Head of caudate nucleus (tissue), 42 donors: ENCODE measurements around the gene ASB10.

Experiments used
- DNase-seq, 42 donors: peaks; one replicate each; pipeline versions ENCODE4 v3.0.0 to v3.0.0-alpha.2; 2020 to 2021; ENCODE audit warnings: mixed read lengths in 7 of 42
- intact Hi-C: fragments of 100-400 bp; cut with DNase I; formaldehyde crosslinking; loops from one replicate; pipeline ENCODE4 v1.15.0; 2022

ASB10 gene

GRCh38 chr7:151193203-151193978 is 6.3 kb upstream of the ASB10 start:
- intact Hi-C loops, result no loop called here
- no peak for DNase-seq

GRCh38 chr7:151192002-151192539 is 5.0 kb upstream of the ASB10 start:
- intact Hi-C loops, result no loop called here
- DNase-seq, result no peak

GRCh38 chr7:151191544-151191943 is 4.5 kb upstream of the ASB10 start:
- no peak for DNase-seq
- intact Hi-C loops, result no loop called here

DNA sequence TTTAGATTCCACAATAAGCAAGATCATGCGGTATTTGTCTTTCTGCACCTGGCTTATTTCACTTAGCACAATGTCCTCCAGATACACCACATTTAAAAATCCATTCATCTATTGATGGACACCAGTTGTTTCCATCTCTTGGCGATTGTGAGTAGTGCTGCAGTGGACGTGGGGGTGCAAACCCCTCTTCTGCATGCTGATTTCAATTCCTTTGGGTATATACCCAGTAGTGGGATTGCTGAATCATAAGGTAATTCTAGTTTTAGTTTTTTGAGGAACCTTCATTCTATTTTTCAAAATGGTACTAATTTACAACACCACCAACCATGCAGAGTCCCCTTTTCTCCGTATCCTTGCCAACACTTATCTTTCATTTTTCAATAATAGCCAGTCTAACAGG is 2.0 kb upstream of the ASB10 start:
- DNase-seq, result no peak
- intact Hi-C loops, result no loop called here

GRCh38 chr7:151188252-151188542 is 1.1 kb upstream of the ASB10 start:
- intact Hi-C loops, result no loop called here
- DNase-seq, result no peak

DNA sequence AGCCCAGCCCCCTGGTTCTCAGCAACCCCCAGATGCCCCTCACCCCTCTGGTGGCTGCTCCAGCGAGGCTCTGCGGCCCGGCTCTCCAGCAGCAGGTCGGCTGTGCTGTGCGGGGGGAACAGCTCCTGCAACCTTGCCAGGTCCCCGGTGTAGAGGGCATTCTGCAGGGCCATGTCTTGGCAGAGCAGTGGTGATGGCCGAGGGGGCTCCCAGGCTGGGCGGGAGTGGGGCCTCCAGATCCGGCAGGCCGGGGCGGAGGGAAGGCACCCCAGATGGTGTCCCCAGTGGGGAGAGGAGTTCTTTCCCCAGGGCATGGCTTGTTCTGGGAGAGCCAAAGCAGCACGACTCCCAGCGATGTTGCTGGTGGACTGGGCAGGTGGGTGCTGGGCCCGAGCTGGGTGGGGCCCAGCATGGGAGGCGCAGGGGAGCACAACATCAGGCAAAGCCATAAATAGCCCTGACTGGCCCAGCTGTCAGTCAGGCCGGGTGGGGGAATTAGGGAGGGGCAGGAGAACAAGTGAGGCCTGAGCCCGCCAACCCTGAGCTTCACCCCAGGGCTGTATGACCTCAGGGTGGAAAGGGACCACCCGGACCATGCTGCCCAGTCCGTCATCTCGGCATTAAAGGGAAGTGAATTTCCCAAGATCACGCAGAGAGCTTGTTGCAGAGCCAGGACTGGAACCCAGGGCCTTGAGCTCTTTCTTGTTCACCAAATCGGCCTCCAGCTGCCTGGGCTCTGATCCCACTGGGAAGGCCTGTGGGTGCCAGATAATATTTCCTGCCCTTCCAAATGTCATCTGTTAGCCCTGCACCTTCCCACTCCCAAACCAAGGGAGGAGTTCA is 580 bp upstream of the ASB10 start:
- intact Hi-C loops, result no loop called here
- DNase-seq, result no peak

DNA sequence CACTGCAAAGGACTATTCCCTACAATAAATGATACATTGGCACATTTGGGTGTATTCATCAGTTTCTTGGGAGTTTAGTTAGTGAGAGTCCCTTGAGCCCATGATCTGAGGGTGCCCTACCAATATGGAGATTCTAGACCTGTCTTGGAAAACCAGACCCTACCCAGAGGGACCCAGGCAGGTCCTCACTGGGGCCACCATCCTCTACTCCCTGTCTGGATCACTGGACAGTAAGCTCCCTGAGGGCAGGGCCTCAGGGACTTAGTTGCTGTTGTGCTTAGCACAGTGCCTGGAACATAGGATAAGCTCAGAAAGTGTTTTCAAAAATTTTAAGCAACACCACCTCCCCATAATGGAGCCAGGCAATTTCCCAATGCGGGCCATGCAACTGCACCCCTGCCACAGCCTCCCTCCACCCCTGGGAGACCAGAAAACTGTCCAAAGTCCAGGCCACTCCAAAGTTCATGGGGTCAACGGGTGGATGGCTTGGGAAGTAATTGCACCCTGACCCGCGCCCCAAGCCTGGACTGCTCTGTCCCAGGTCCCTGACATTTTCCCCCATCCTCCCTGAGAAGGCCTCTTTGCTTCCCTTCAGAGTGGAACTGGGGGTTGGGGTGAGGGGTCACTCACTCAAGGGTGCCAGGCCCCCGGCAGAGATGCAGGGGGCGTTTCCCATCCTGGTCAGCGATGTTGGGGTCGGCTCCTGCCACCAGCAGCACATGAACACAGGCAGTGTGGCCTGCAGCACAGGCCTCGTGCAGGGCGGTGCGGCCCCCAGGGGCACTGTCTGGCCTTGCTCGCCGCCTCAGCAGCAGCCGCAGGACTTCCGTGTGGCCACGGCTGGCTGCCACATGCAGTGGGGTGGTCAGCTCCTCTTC is 1.0 kb downstream of the ASB10 start:
- DNase-seq, result no peak
- intact Hi-C loops, result no loop called here

DNA sequence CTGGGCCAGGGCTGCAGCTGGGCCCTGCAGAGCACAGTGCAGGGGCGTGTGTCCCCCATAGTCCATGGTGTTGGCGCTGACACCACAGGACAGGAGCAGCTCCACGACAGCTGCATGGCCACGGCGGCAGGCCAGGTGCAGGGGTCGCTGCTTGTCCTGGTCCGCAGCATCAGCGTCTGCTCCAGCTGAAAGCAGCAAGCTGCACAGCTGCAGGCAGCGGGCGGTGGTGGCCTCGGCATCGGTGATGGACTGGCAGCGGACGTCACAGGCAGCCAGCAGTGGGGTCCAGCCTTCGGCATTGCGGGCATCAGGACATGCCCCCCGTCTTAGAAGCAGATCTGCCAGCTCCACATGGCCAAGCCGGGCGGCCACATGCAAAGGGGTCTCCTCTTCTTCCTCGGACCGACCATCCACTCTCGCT is 6.0 kb downstream of the ASB10 start:
- intact Hi-C loops, result no loop called here
- peak in 10 of 42 donors; percentile 9 to 57 (median 20) for DNase-seq

DNA sequence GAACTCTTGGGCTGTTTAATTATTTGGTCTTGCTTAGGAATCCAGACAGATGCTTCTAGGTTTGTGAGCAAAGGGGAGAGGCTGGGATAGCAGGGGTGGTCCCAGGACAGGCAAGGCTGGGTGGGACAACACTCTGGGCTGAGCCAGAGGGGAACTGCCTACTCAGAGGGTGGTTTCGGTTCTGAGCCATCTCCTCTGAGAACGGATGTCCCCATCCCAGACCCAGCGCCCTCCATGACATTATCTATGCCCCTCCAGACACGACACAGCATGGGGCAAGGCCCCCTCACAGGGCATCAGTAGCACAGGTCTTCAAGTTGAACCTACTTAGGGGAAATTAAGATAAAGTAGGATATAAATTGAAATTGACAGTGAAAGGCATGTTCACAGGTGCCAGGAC is 7.1 kb downstream of the ASB10 start:
- intact Hi-C loops, result no loop called here

DNA sequence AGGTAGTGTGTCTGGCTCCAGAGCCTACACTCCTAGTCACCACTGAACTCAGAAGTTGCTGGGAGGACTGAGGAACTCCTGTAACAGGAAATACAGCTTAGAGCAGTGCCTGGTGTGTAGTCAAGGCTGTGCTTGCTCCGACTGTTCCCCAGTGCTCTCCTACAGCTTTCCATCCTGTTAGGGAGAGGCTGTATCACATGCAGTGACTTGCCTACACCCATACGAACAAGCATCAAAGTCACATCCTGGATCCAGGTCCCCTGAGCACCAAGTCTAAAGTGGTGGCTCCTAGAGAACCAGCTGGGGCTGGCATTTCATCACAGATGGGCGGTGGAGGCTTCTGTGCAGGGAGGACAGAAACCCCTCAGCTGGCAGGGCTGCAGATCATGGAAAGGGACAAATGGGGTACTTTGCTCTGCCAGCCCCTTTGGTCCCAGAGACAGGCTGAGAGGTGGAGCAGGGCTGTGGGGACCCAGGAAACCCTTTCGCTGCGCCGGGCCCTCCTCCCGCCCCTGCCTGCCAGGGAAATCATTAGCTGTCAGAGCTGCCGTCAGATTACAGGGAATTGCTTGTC is 7.7 kb downstream of the ASB10 start:
- DNase-seq, result peak in 3 of 42 donors; percentile 4 to 22 (median 19)
- intact Hi-C loops, result no loop called here

More for the DNA sequence above, 7.1 kb downstream of the ASB10 start:
- DNase-seq, result peak in 3 of 42 donors; percentile 19 to 31 (median 25)

DNA sequence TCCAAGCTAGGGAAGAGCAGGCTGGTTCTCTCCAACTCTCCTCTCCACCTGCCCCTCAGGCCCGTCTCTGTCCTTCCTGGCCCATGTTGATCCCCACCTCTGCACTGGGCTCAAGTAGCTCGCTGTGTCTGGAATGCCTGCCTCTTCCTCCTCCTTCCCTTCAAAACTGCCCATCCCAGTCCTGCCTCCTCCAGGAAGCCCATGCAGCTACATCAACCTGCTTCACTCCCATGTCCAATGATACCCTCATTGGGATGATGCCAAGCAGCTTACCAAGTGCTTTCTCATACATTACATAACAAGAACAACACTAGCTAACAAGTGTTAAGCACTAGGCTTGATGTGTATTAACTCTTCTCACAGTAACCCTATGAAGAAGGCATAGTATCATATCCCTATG is 8.2 kb downstream of the ASB10 start:
- DNase-seq, result no peak
- intact Hi-C loops, result no loop called here

DNA sequence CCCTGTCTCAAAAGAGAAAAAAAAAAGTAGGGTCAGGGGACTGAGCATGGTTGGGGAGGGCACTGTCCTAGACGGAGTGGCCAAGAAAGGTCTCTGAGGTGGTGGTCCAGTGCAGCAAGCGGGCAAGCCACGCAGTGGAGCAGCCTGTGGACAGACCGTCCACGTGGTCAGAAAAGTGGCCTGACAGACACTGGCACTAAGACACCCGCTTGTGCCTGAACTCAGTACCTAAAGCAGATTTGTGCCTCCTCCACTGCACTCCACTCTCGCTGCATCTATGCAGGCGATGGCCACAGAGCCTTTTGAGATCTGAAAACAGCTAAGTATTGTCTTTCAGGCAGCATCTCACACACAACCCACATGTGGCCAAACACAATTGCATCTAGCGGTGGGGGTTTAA is 8.8 kb downstream of the ASB10 start:
- peak in 3 of 42 donors; percentile 2 to 36 (median 18) for DNase-seq
- intact Hi-C loops, result no loop called here

DNA sequence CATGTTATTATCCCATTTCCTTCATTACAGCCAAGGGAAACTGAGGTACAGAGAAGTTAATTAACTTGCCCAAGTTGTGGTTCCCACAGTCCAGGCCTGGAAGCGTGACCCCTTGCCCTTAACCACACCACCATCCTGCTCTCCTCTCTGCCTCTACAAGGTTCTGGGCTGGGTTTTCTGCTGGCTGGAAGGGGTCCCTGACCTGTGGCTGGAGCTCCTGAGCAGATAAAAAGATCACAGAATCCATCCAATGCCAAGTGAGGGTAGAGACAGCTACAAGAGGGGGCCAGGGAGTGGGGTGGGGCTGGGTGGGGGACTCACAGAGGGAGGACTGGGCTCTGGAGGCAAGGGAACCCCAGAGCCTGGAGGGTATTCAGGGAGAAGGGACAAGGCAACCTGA is 9.7 kb downstream of the ASB10 start:
- intact Hi-C loops, result no loop called here
- DNase-seq, result peak in 1 of 42 donors; percentile 10

DNA sequence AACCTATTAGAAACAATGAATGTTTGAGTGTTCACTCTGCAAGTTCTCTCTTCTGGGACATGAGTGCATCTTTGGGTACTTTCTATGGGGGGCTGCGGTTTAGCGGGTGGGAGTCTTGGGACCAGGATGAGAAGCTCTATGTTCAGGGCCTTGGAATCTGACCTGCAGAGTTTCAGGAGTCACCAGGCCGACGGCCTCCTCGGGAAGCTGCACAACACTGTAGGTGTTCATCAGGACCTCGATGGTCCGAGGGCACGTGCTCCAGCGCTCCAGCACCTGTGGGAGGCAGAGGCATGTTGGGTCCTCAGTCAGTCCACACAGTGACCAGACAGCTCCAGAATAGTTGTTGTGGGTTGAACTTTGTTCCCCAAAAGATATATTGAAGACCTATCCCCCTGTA is 10.6 kb downstream of the ASB10 start:
- intact Hi-C loops, result no loop called here
- peak in 2 of 42 donors; percentile 13 to 21 for DNase-seq

- intact Hi-C loops, result no loop called here
- DNase-seq, result peak in 2 of 42 donors; percentile 19 to 29
Measured at GRCh38 chr7:151175793-151176311, 11.2 kb downstream of the ASB10 start.

DNA sequence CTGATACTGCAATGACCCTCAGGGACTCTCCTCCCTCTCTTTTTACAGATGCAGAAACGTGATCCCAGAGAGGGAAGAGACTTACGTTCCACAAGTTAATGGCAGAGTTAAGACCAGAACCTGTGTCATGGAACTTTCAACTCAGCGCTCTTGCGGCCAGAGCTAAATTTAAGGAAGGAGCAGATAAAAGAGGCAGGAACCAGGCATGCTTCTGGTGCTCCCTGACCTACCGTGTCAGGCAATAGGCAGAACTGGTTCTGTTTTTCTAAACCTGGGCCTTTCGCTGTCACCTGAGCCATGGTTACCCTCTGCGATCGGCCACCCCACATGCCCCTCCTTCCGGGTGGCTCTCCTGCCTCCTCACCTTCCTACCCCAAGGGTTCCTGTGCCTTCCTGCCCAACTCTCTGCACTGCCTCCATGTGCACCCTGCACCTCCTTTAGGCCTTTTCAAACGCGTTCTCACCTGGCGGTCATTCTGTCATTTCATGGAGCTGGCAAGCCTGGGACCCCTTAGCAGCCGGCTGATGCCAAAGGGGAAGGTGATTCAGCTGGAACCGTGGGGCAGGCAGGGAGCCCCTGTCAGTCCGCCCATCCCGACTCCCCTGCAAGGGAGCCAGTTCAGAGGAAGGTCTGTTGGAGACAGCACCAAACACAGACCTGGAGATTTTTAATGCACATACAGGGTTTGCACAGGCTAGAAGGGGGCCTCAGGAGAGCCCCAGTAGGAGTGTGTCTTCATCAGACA is 11.8 kb downstream of the ASB10 start:
- intact Hi-C loops, result no loop called here
- DNase-seq, result peak in 2 of 42 donors; percentile 15 to 31

- intact Hi-C loops, result no loop called here
- DNase-seq, result peak in 7 of 42 donors; percentile 12 to 53 (median 36)
Measured at GRCh38 chr7:151174246-151175046, 12.6 kb downstream of the ASB10 start.
